ENCODE data around the gene PDIA5. TPM values are rescaled to one million over a fixed set of nuclear protein-coding genes. Genes with fewer than 3 reads are reported as not detected.

Gene PDIA5
- total RNA-seq, 2 donors from 2014 or later = 36.5 to 40.1 TPM

GRCh38 chr3:123083383-123084124, 16.7 kb downstream of the PDIA5 start:
- no peak for DNase-seq
- intact Hi-C loops (cut with DNase I) = no loop called here
- H3K4me3 ChIP-seq = no peak overlapping the region
- H3K36me3 ChIP-seq = no peaks in the 10 kb centered on the region
- H3K9ac ChIP-seq (ENCODE audit: low read depth in 2 of 2, low read length in 2 of 2) = no peak overlapping the region
- TF ChIP-seq CTCF (IDR thresholded peaks at IDR 0.05) = no peak
- H3K4me1 ChIP-seq = no peaks in the 10 kb centered on the region
- no peaks in the 10 kb centered on the region for H3K27me3 ChIP-seq
- no peaks in the 10 kb centered on the region for H3K9me3 ChIP-seq
- H3K27ac ChIP-seq = no peak overlapping the region

GRCh38 chr3:123084192-123084591, 17.4 kb downstream of the PDIA5 start:
- TF ChIP-seq CTCF (IDR thresholded peaks at IDR 0.05) = no peak
- Histone ChIP-seq H3K4me3 (no peak overlapping the region), H3K27me3 (no peaks in the 10 kb centered on the region), H3K9ac (ENCODE audit: low read depth in 2 of 2, low read length in 2 of 2) (no peak overlapping the region), H3K27ac (no peak overlapping the region), H3K9me3 (no peaks in the 10 kb centered on the region), H3K4me1 (no peaks in the 10 kb centered on the region), H3K36me3 (no peaks in the 10 kb centered on the region)
- intact Hi-C loops (cut with DNase I) = no loop called here
- DNase-seq = no peak

- no peaks in the 10 kb centered on the region for H3K36me3 ChIP-seq
- DNase-seq = no peak
- H3K9ac ChIP-seq (ENCODE audit: low read depth in 2 of 2, low read length in 2 of 2) = peak overlapping the region in 1 of 2 donors; percentile 21
- no peaks in the 10 kb centered on the region for H3K9me3 ChIP-seq
- intact Hi-C loops (cut with DNase I) = no loop called here
- no peak for TF ChIP-seq CTCF (IDR thresholded peaks at IDR 0.05)
- H3K27me3 ChIP-seq = no peaks in the 10 kb centered on the region
- no peaks in the 10 kb centered on the region for H3K4me1 ChIP-seq
- H3K27ac ChIP-seq = no peak overlapping the region
- H3K4me3 ChIP-seq = no peak overlapping the region
These were observed 18.0 kb downstream of the PDIA5 start for GRCh38 chr3:123084738-123085237.

GRCh38 chr3:123085293-123085931, 18.6 kb downstream of the PDIA5 start:
- Histone ChIP-seq H3K36me3 (no peaks in the 10 kb centered on the region), H3K27me3 (no peaks in the 10 kb centered on the region), H3K4me1 (no peaks in the 10 kb centered on the region), H3K9ac (ENCODE audit: low read depth in 2 of 2, low read length in 2 of 2) (peak overlapping the region in 1 of 2 donors; percentile 21), H3K27ac (no peak overlapping the region), H3K9me3 (no peaks in the 10 kb centered on the region), H3K4me3 (no peak overlapping the region)
- intact Hi-C loops (cut with DNase I) = no loop called here
- no peak for TF ChIP-seq CTCF (IDR thresholded peaks at IDR 0.05)
- no peak for DNase-seq

GRCh38 chr3:123085932-123086627, 19.3 kb downstream of the PDIA5 start:
- H3K9me3 ChIP-seq = no peaks in the 10 kb centered on the region
- intact Hi-C loops (cut with DNase I) = no loop called here
- no peaks in the 10 kb centered on the region for H3K27me3 ChIP-seq
- no peak for DNase-seq
- no peak overlapping the region for H3K27ac ChIP-seq
- no peak overlapping the region for H3K9ac ChIP-seq (ENCODE audit: low read depth in 2 of 2, low read length in 2 of 2)
- H3K4me1 ChIP-seq = no peaks in the 10 kb centered on the region
- H3K36me3 ChIP-seq = no peaks in the 10 kb centered on the region
- H3K4me3 ChIP-seq = no peak overlapping the region
- TF ChIP-seq CTCF (IDR thresholded peaks at IDR 0.05) = no peak

All from colonic mucosa (tissue), 4 donors.